Spinal cord (tissue), 10 donors: ENCODE data around the gene NPPB. TPM values are rescaled to one million over a fixed set of nuclear protein-coding genes. Genes with fewer than 3 reads are reported as not detected.
A peak's percentile ranks its signal among the peaks of the same experiment; 100 is the strongest.
"Not testable (repeated sequence)": the region's sequence is repeated elsewhere in the genome, so short reads cannot be mapped to it uniquely, and the experiment has no call there.

Experiments
- DNase-seq, 6 donors: peaks; one replicate each; pipeline versions ENCODE4 v3.0.0 to v3.0.0-alpha.2; 2013 to 2015; ENCODE audit warnings: low spot score in 6 of 6, low read depth in 4 of 6
- H3K27ac ChIP-seq: one replicate; pipeline ENCODE4 v1.5.1; 2013; ENCODE audit warnings: low read depth, low read length, control low read depth
- H3K27me3 ChIP-seq: one replicate; pipeline ENCODE4 v1.6.1; 2013; ENCODE audit warnings: low read length; ENCODE audit not compliant: control insufficient read depth, insufficient read depth
- H3K36me3 ChIP-seq: one replicate; pipeline ENCODE4 v1.6.1; 2013; ENCODE audit warnings: low read length; ENCODE audit not compliant: control insufficient read depth, insufficient read depth
- H3K4me1 ChIP-seq: one replicate; pipeline ENCODE4 v1.6.1; 2013; ENCODE audit warnings: low read length; ENCODE audit not compliant: control insufficient read depth, insufficient read depth
- H3K4me3 ChIP-seq: one replicate; pipeline ENCODE4 v1.5.1; 2013; ENCODE audit warnings: low read depth, low read length, control low read depth
- H3K9me3 ChIP-seq: one replicate; pipeline ENCODE4 v1.6.1; 2013; ENCODE audit warnings: low read length; ENCODE audit not compliant: control insufficient read depth, insufficient read depth
- WGBS: methylation state at CpG from one replicate; pipeline ENCODE4 v1.1.5; 2013; ENCODE audit warnings: missing lambda C conversion rate; ENCODE audit not compliant: insufficient coverage; 5-methylcytosine and 5-hydroxymethylcytosine counted together
- long read RNA-seq, 4 donors: transcript quantifications; one replicate each; lab custom pipeline, GENCODE V29; 2026
- polyA plus RNA-seq, 2 donors: library from polyadenylated mRNA; unstranded; fragments of 120-200 nt; gene quantifications; one replicate each; pipeline ENCODE4 v1.2.1, GENCODE V29; 2013; ENCODE audit not compliant: insufficient read length in 2 of 2
- total RNA-seq, 2 donors: library from RNA; depleted of rRNA in 1 of 2; stranded (reverse); fragments of 120-200 nt in 1 of 2; fragments of >200 nt in 1 of 2; gene quantifications; one replicate each; pipeline versions ENCODE4 v1.2.3 to v1.2.4, GENCODE V29; 2013 to 2014
- donor health status: healthy.

Gene NPPB
- total RNA-seq (1 to 10 TPM in 1 of 2 donors, under 1 TPM in 1; 0.83 to 1.5 TPM), polyA plus RNA-seq (1 to 10 TPM; 3.1 to 4.5 TPM)
- long read RNA-seq, donor 1, transcript NPPB-201 (3 exons, 694 nt), result major isoform, 6 of 6 reads
- long read RNA-seq, donor 1, partial matches to known transcripts, result 0 of 6 reads
- long read RNA-seq, donor 1, other reads (novel, unspliced or antisense), result 0 of 6 reads
- long read RNA-seq, donor 2, partial matches to known transcripts, result 0 of 3 reads
- long read RNA-seq, donor 2, other reads (novel, unspliced or antisense), result 0 of 3 reads
- long read RNA-seq, donor 3, partial matches to known transcripts, result 0 of 1 reads
- long read RNA-seq, donor 3, other reads (novel, unspliced or antisense), result 0 of 1 reads
- long read RNA-seq, donor 4, result 0 reads

DNA sequence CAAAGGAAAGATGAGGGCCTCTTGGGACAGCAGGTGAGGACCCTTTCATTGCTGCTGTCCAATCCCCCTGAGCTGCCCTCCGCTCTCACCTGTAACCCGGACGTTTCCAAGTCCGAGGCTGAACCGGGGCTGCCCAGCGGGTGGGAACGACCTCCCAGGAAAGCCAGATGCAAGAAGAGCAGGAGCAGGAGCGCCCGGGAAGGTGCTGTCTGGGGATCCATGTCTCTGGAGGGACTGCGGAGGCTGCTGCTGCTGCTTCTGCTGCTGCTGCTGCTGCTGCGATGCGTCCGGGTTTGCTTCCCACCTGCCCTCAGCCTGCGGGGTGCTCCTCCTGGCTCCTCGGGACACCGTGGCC, at the start of gene NPPB:
Gene NPPB, minus strand, starts transcription at position 333 of the 355 bp plus-strand sequence. Its CDS starts 112 bp downstream, at position 221.
- Histone ChIP-seq H3K4me3 (no peak within 1 kb of the TSS), H3K36me3 (no peaks in the 10 kb centered on the region), H3K27me3 (peaks cover 34% of the 10 kb centered on the region), H3K4me1 (peaks cover 9% of the 10 kb centered on the region), H3K27ac (no peak within 1 kb of the TSS), H3K9me3 (no peaks in the 10 kb centered on the region)
- no peak for DNase-seq
- WGBS, result 20% methylated on average over 16 of the region's 16 CpGs

GRCh38 chr1:11908095-11908675, 49.4 kb upstream of the NPPB start:
- no peaks in the 10 kb centered on the region for H3K9me3 ChIP-seq
- H3K27me3 ChIP-seq, result no peaks in the 10 kb centered on the region
- H3K27ac ChIP-seq, result peak overlapping the region; percentile 98
- H3K4me1 ChIP-seq, result peaks cover 17% of the 10 kb centered on the region
- under 1% methylated on average over 18 of the region's 24 CpGs for WGBS
- H3K36me3 ChIP-seq, result no peaks in the 10 kb centered on the region
- H3K4me3 ChIP-seq, result peak overlapping the region; percentile 66
- peak; percentile 52 to 98 (median 84) for DNase-seq

GRCh38 chr1:11907275-11908094, 48.7 kb upstream of the NPPB start:
- peaks cover 17% of the 10 kb centered on the region for H3K4me1 ChIP-seq
- H3K4me3 ChIP-seq, result no peak overlapping the region
- DNase-seq, result peak; percentile 88 to 99 (median 92)
- no peaks in the 10 kb centered on the region for H3K9me3 ChIP-seq
- H3K36me3 ChIP-seq, result no peaks in the 10 kb centered on the region
- no peaks in the 10 kb centered on the region for H3K27me3 ChIP-seq
- peak overlapping the region; percentile 98 for H3K27ac ChIP-seq
- 21% methylated on average over 7 of the region's 19 CpGs for WGBS

DNA sequence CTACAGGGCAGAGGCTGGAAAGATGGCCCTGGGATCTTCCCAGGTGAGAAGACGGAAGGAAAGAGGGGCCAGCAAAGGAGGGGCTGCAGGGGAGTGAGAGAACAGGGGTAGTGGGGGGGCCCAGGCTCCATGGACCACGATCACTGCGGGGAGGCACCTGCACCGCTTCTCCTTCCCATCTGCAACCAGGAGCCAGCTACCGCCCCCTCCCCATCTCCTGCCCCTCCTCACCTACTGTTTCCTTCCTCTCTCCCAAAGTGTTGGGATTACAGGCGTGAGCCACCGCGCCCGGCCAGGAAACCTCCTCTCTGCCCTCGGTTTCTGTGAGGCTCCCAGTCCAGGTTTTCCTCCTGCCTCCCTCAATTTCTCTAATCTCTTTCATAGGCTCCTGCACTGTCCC, 48.1 kb upstream of the NPPB start:
- H3K27ac ChIP-seq, result no peak overlapping the region
- H3K36me3 ChIP-seq, result no peaks in the 10 kb centered on the region
- 84% methylated on average over 9 of the region's 10 CpGs for WGBS
- no peaks in the 10 kb centered on the region for H3K27me3 ChIP-seq
- no peaks in the 10 kb centered on the region for H3K9me3 ChIP-seq
- no peak for DNase-seq
- peaks cover 17% of the 10 kb centered on the region for H3K4me1 ChIP-seq
- H3K4me3 ChIP-seq, result no peak overlapping the region

DNA sequence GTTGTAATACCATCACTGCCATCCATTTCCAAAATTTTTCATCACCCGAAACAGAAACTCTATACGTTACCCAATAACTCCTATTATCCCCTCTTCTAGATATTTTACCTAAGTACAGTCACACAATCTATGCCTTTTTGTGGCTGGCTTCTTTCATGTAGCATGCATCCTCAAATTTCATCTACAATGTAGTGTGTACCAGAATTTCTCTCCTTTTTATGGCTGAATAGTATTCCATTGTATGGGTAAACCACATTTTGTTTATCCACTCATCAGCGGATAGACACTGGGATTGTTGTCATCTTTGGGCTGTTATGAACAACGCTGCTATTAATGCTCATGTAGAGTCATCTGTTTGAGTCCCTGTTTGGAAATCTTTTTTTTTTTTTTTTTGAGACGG, 46.2 kb upstream of the NPPB start:
- Histone ChIP-seq H3K9me3 (no peaks in the 10 kb centered on the region), H3K27me3 (peaks cover 1% of the 10 kb centered on the region), H3K27ac (no peak overlapping the region), H3K36me3 (no peaks in the 10 kb centered on the region), H3K4me1 (peaks cover 17% of the 10 kb centered on the region), H3K4me3 (no peak overlapping the region)
- 89% methylated on average over 2 of the region's 5 CpGs for WGBS
- DNase-seq, result no peak

DNA sequence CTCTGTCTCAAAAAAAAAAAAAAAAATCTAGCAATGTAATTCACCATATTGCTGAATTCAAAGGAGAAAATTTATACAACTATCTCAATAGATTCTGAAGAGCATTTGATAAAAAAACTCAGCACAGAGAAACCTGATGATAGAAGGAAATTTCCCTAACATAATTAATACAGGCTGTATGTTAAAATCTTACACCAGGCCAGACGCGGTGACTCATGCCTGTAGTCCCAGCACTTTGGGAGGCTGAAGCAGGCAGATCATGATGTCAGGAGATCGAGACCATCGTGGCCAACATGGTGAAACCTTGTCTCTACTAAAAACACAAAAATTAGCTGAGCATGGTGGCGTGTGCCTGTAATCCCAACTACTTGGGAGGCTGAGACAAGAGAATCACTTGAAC, 45.4 kb upstream of the NPPB start:
- H3K4me1 ChIP-seq, result peaks cover 16% of the 10 kb centered on the region
- H3K36me3 ChIP-seq, H3K27ac ChIP-seq, H3K4me3 ChIP-seq, H3K9me3 ChIP-seq, H3K27me3 ChIP-seq, DNase-seq: not testable (repeated sequence)
- WGBS, result 100% methylated on average over 5 of the region's 5 CpGs

DNA sequence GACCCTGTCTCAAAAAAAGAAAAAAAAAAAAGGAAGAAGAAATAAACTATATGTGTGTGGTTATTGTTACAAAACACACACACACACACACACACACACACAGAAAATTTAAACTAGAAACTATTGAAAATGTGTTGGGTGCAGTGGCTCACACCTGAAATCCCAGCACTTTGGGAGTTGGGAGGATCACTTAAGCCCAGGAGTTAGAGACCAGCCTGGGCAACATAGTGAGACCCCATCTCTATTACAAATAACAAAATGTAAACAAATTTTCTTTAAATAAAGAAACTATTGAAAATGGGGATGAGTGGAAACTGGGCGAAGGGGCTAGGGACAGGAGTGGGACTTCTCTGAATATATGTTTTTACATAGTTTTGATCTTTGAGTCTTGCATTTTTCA, 44.5 kb upstream of the NPPB start:
- H3K4me1 ChIP-seq, result peaks cover 15% of the 10 kb centered on the region
- DNase-seq, result no peak
- H3K9me3 ChIP-seq, result no peaks in the 10 kb centered on the region
- H3K27ac ChIP-seq, result no peak overlapping the region
- WGBS, result 90% methylated on average over 1 of the region's 1 CpG
- H3K27me3 ChIP-seq, result peaks cover 16% of the 10 kb centered on the region
- no peaks in the 10 kb centered on the region for H3K36me3 ChIP-seq
- no peak overlapping the region for H3K4me3 ChIP-seq

DNA sequence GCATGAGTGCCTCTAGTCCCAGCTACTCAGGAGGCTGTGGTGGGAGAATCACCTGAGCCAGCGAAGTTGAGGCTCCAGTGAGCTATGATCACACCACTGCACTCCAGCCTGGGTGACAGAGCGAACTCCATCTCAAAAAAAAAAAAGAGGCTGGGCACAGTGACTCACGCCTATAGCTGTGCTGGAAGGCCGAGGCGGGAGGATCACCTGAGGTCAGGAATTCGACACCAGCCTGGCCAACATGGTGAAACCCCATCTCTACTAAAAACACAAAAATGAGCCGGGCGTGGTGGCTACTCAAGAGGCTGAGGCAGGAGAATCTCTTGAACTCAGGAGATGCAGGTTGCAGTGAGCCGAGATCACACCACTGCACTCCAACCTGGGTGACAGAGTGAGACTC, 42.7 kb upstream of the NPPB start:
- H3K4me3 ChIP-seq, H3K27ac ChIP-seq, H3K36me3 ChIP-seq, DNase-seq, H3K9me3 ChIP-seq, H3K4me1 ChIP-seq: not testable (repeated sequence)
- 77% methylated on average over 5 of the region's 9 CpGs for WGBS
- peaks cover 29% of the 10 kb centered on the region for H3K27me3 ChIP-seq

DNA sequence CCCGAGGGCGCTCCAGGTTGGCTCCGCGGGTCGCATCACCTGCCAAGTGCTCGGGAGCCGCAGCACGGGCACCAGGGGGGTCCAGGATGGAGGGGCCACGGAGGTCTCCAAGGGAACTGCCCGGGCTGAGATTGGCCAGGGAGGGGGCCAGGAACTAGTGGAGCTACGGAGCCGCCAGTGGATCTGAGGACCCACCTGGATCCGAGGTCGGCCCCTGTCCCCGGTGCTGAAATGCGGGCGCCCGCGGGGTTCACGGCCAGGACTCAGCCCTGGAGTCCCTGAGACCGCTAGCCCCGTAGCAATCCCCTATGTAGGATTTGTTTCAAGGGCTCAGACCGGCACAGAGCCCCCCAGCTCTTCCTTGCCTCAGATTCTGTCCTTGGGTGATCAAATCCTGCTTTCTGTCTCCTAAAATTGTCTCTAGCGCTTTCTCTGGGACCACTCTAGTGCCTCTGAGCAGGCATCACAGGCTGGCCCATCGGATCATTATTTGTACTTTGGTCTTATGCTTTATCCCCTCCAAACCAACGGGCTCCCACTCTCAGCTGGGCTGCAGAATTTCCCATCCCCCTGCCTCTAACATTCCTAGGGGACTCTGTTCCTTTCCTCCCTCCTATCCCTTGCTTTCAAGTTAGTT, 40.2 kb upstream of the NPPB start:
- Histone ChIP-seq H3K27ac (no peak overlapping the region), H3K36me3 (no peaks in the 10 kb centered on the region), H3K27me3 (peaks cover 31% of the 10 kb centered on the region), H3K9me3 (no peaks in the 10 kb centered on the region), H3K4me3 (no peak overlapping the region), H3K4me1 (peaks cover 9% of the 10 kb centered on the region)
- WGBS, result 11% methylated on average over 26 of the region's 26 CpGs
- DNase-seq, result no peak
